ENCODE results near the gene RAB13.
A peak's percentile ranks its signal among the peaks of the same experiment; 100 is the strongest.

The RAB13 gene

GRCh38 chr1:153945131-153945794 lies 40.9 kb downstream of the RAB13 start:
- Histone ChIP-seq H3K27ac (ENCODE audit: insufficient read depth, low read length, poor library complexity, severe bottlenecking) (peak overlapping the region; percentile 77), H3K27me3 (replicated peaks; ENCODE audit: control insufficient read depth, insufficient read depth, low read length, poor library complexity, severe bottlenecking) (no peaks in the 10 kb centered on the region), H3K36me3 (ENCODE audit: control insufficient read depth, insufficient read depth, low read length) (peaks cover 52% of the 10 kb centered on the region), H3K4me3 (ENCODE audit: insufficient read depth, low read depth, low read length, poor library complexity, severe bottlenecking) (peak overlapping the region; percentile 79), H3K9me3 (ENCODE audit: control insufficient read depth, low read length) (no peaks in the 10 kb centered on the region), H3K4me1 (ENCODE audit: control insufficient read depth, insufficient read depth, low read length, poor library complexity, severe bottlenecking) (peaks cover 25% of the 10 kb centered on the region)
- DNase-seq, result peak; percentile 73 to 77 (median 75)

DNA sequence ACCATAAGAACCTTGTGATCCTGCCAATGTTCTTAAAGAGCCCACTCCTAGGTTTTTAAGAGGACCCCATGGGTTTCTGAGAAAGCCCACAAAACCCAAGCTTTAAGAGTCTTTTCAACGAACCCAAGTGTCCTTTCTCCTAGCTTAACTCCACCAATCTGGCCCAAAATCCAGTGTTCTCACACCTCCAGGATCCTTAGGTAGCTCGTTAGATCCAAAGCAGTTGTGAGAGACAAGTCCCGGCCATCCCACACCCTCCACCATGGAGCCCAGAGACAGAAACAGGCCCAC lies 41.4 kb downstream of the RAB13 start:
- H3K27ac ChIP-seq (ENCODE audit: insufficient read depth, low read length, poor library complexity, severe bottlenecking), result peak overlapping the region; percentile 77
- peaks cover 52% of the 10 kb centered on the region for H3K36me3 ChIP-seq (ENCODE audit: control insufficient read depth, insufficient read depth, low read length)
- peaks cover 25% of the 10 kb centered on the region for H3K4me1 ChIP-seq (ENCODE audit: control insufficient read depth, insufficient read depth, low read length, poor library complexity, severe bottlenecking)
- no peaks in the 10 kb centered on the region for H3K9me3 ChIP-seq (ENCODE audit: control insufficient read depth, low read length)
- peak overlapping the region; percentile 79 for H3K4me3 ChIP-seq (ENCODE audit: insufficient read depth, low read depth, low read length, poor library complexity, severe bottlenecking)
- no peak for DNase-seq
- H3K27me3 ChIP-seq (replicated peaks; ENCODE audit: control insufficient read depth, insufficient read depth, low read length, poor library complexity, severe bottlenecking), result no peaks in the 10 kb centered on the region

DNA sequence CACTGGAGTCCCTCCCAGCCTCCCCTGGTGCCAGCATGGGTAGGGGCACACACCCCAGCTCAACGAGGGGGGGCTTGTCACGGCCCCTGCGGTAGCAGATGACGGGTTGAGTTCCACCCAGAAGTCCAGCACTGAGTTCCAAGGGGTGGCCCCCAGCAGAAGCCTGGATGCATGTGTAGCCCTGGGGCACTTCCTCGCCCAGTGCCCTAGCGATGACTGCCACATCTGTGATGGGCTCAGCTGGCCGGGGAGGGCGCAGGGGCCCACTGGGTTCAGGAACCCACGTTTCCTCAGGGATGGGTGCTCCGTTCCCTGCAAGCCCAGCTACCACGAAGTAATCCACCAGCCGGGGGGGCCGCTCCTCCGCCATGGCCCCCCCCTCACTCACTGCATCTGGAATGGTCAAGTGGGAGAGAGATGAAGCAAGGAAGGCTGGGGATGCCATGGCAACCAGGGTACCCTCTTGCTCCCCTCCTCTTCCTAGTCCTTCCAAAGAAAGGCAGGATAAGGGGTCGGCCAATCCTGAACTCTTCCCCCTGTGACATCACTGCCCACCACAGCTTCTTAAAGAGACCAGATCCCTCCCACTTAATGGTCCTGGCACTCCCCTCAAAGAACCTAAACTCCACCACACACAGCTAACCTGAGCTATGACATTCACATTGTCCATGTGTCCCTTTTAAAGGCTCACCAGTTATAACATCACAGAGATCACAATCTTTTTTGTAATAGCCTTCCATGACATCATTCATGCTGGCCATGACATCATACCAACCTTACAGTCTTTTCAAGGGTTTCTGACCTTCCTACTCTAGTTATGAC lies 41.9 kb downstream of the RAB13 start:
- DNase-seq, result no peak

GRCh38 chr1:153942766-153943549 lies 43.2 kb downstream of the RAB13 start:
- Histone ChIP-seq H3K36me3 (ENCODE audit: control insufficient read depth, insufficient read depth, low read length) (peaks cover 50% of the 10 kb centered on the region), H3K27ac (ENCODE audit: insufficient read depth, low read length, poor library complexity, severe bottlenecking) (peak overlapping the region; percentile 27), H3K4me1 (ENCODE audit: control insufficient read depth, insufficient read depth, low read length, poor library complexity, severe bottlenecking) (peaks cover 25% of the 10 kb centered on the region), H3K27me3 (replicated peaks; ENCODE audit: control insufficient read depth, insufficient read depth, low read length, poor library complexity, severe bottlenecking) (no peaks in the 10 kb centered on the region), H3K9me3 (ENCODE audit: control insufficient read depth, low read length) (no peaks in the 10 kb centered on the region), H3K4me3 (ENCODE audit: insufficient read depth, low read depth, low read length, poor library complexity, severe bottlenecking) (no peak overlapping the region)
- DNase-seq, result no peak

More for the DNA sequence above, 41.9 kb downstream of the RAB13 start:
- Histone ChIP-seq H3K4me1 (ENCODE audit: control insufficient read depth, insufficient read depth, low read length, poor library complexity, severe bottlenecking) (peaks cover 25% of the 10 kb centered on the region), H3K27ac (ENCODE audit: insufficient read depth, low read length, poor library complexity, severe bottlenecking) (peak overlapping the region; percentile 77), H3K9me3 (ENCODE audit: control insufficient read depth, low read length) (no peaks in the 10 kb centered on the region), H3K36me3 (ENCODE audit: control insufficient read depth, insufficient read depth, low read length) (peaks cover 56% of the 10 kb centered on the region), H3K27me3 (replicated peaks; ENCODE audit: control insufficient read depth, insufficient read depth, low read length, poor library complexity, severe bottlenecking) (no peaks in the 10 kb centered on the region), H3K4me3 (ENCODE audit: insufficient read depth, low read depth, low read length, poor library complexity, severe bottlenecking) (peak overlapping the region; percentile 79)

- no peak for DNase-seq
- Histone ChIP-seq H3K4me1 (ENCODE audit: control insufficient read depth, insufficient read depth, low read length, poor library complexity, severe bottlenecking) (peaks cover 25% of the 10 kb centered on the region), H3K27ac (ENCODE audit: insufficient read depth, low read length, poor library complexity, severe bottlenecking) (no peak overlapping the region), H3K9me3 (ENCODE audit: control insufficient read depth, low read length) (no peaks in the 10 kb centered on the region), H3K4me3 (ENCODE audit: insufficient read depth, low read depth, low read length, poor library complexity, severe bottlenecking) (no peak overlapping the region), H3K27me3 (replicated peaks; ENCODE audit: control insufficient read depth, insufficient read depth, low read length, poor library complexity, severe bottlenecking) (no peaks in the 10 kb centered on the region), H3K36me3 (ENCODE audit: control insufficient read depth, insufficient read depth, low read length) (peaks cover 55% of the 10 kb centered on the region)
These were observed 44.1 kb downstream of the RAB13 start for GRCh38 chr1:153941826-153942725.

DNA sequence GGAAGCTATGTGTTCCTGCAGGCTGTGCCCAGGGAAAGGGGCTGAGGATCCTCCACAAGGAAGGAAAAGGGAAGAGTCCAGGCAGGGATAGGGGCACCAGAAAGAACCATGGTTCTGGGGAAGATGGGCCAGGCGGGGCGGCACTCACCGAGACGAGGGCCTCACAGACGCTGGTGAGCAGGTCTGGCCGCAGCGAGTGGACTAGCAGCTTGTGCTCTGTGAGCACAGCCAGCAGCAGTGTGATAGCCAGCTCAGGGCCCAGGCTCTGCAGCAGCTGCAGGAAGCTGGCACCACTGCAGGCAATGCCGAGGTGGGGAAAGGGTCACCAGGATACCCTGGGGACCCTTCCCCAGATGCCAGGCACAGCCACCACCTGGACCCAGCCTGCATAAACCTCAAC lies 45.4 kb downstream of the RAB13 start:
- no peak for DNase-seq
- Histone ChIP-seq H3K4me1 (ENCODE audit: control insufficient read depth, insufficient read depth, low read length, poor library complexity, severe bottlenecking) (peaks cover 21% of the 10 kb centered on the region), H3K27ac (ENCODE audit: insufficient read depth, low read length, poor library complexity, severe bottlenecking) (no peak overlapping the region), H3K9me3 (ENCODE audit: control insufficient read depth, low read length) (no peaks in the 10 kb centered on the region), H3K36me3 (ENCODE audit: control insufficient read depth, insufficient read depth, low read length) (peaks cover 68% of the 10 kb centered on the region), H3K4me3 (ENCODE audit: insufficient read depth, low read depth, low read length, poor library complexity, severe bottlenecking) (no peak overlapping the region), H3K27me3 (replicated peaks; ENCODE audit: control insufficient read depth, insufficient read depth, low read length, poor library complexity, severe bottlenecking) (no peaks in the 10 kb centered on the region)

GRCh38 chr1:153939476-153939875 lies 46.7 kb downstream of the RAB13 start:
- Histone ChIP-seq H3K36me3 (ENCODE audit: control insufficient read depth, insufficient read depth, low read length) (peaks cover 80% of the 10 kb centered on the region), H3K4me1 (ENCODE audit: control insufficient read depth, insufficient read depth, low read length, poor library complexity, severe bottlenecking) (peaks cover 18% of the 10 kb centered on the region), H3K4me3 (ENCODE audit: insufficient read depth, low read depth, low read length, poor library complexity, severe bottlenecking) (no peak overlapping the region), H3K27me3 (replicated peaks; ENCODE audit: control insufficient read depth, insufficient read depth, low read length, poor library complexity, severe bottlenecking) (no peaks in the 10 kb centered on the region), H3K27ac (ENCODE audit: insufficient read depth, low read length, poor library complexity, severe bottlenecking) (no peak overlapping the region), H3K9me3 (ENCODE audit: control insufficient read depth, low read length) (no peaks in the 10 kb centered on the region)
- no peak for DNase-seq

- H3K4me1 ChIP-seq (ENCODE audit: control insufficient read depth, insufficient read depth, low read length, poor library complexity, severe bottlenecking), result peaks cover 14% of the 10 kb centered on the region
- H3K27me3 ChIP-seq (replicated peaks; ENCODE audit: control insufficient read depth, insufficient read depth, low read length, poor library complexity, severe bottlenecking), result no peaks in the 10 kb centered on the region
- H3K4me3 ChIP-seq (ENCODE audit: insufficient read depth, low read depth, low read length, poor library complexity, severe bottlenecking), result no peak overlapping the region
- no peak overlapping the region for H3K27ac ChIP-seq (ENCODE audit: insufficient read depth, low read length, poor library complexity, severe bottlenecking)
- H3K9me3 ChIP-seq (ENCODE audit: control insufficient read depth, low read length), result no peaks in the 10 kb centered on the region
- H3K36me3 ChIP-seq (ENCODE audit: control insufficient read depth, insufficient read depth, low read length), result peaks cover 85% of the 10 kb centered on the region
- DNase-seq, result no peak
These were observed 47.1 kb downstream of the RAB13 start for GRCh38 chr1:153938996-153939395.

GRCh38 chr1:153937331-153937730 lies 48.8 kb downstream of the RAB13 start:
- H3K36me3 ChIP-seq (ENCODE audit: control insufficient read depth, insufficient read depth, low read length), result peaks cover 93% of the 10 kb centered on the region
- H3K27me3 ChIP-seq (replicated peaks; ENCODE audit: control insufficient read depth, insufficient read depth, low read length, poor library complexity, severe bottlenecking), result no peaks in the 10 kb centered on the region
- no peaks in the 10 kb centered on the region for H3K9me3 ChIP-seq (ENCODE audit: control insufficient read depth, low read length)
- H3K4me1 ChIP-seq (ENCODE audit: control insufficient read depth, insufficient read depth, low read length, poor library complexity, severe bottlenecking), result no peaks in the 10 kb centered on the region
- H3K4me3 ChIP-seq (ENCODE audit: insufficient read depth, low read depth, low read length, poor library complexity, severe bottlenecking), result no peak overlapping the region
- no peak overlapping the region for H3K27ac ChIP-seq (ENCODE audit: insufficient read depth, low read length, poor library complexity, severe bottlenecking)
- DNase-seq, result no peak
